ENCODE data around the gene GALNTL6. TPM values are rescaled to one million over a fixed set of nuclear protein-coding genes. Genes with fewer than 3 reads are reported as not detected.
A peak's percentile ranks its signal among the peaks of the same experiment; 100 is the strongest.

GALNTL6 gene
- total and polyA plus RNA-seq, 2 donors (not counting 3 experiments of a cell fraction or from before 2014, with no cell fraction given), result not detected

GRCh38 chr4:172692701-172693100 lies 879.5 kb downstream of the GALNTL6 start:
- BruUV-seq (replicated peaks), result no TSS peak
- FAIRE-seq, result no peak

GRCh38 chr4:172698256-172698655 lies 885.1 kb downstream of the GALNTL6 start:
- Histone ChIP-seq H3K27ac (ENCODE audit: insufficient read depth, low read depth, low read length) (no peak overlapping the region), H3K4me3 (replicated peaks in 1 of 3; ENCODE audit: insufficient read depth in 1 of 3, low read depth in 1 of 3, low read length in 3 of 3) (no peak overlapping the region), H3K9ac (replicated peaks; ENCODE audit: extremely low read depth, insufficient read depth, low read length) (no peak overlapping the region), H3K4me1 (ENCODE audit: control insufficient read depth, extremely low read depth, insufficient read depth, low read length) (no peaks in the 10 kb centered on the region), H4K20me1 (replicated peaks; ENCODE audit: control insufficient read depth, extremely low read depth, insufficient read depth, low read length) (no peaks in the 10 kb centered on the region), H3K79me2 (ENCODE audit: control insufficient read depth, insufficient read depth, low read length) (no peaks in the 10 kb centered on the region), H3K4me2 (ENCODE audit: insufficient read depth, low read length) (no peak overlapping the region), H3K27me3 (ENCODE audit: control insufficient read depth in 2 of 2, insufficient read depth in 2 of 2, low read length in 2 of 2) (no peaks in the 10 kb centered on the region), H3K9me1 (replicated peaks; ENCODE audit: control insufficient read depth, extremely low read depth, insufficient read depth, low read length) (no peaks in the 10 kb centered on the region), H3K36me3 (ENCODE audit: control insufficient read depth in 2 of 2, extremely low read depth in 1 of 2, insufficient read depth in 2 of 2, low read length in 2 of 2) (no peaks in the 10 kb centered on the region), H2AFZ (ENCODE audit: low read depth, low read length) (no peak overlapping the region), H3K9me3 (replicated peaks; ENCODE audit: control insufficient read depth, insufficient read depth, low read length) (peaks cover 4% of the 10 kb centered on the region)
- no peak for DNase-seq (ENCODE audit: low read depth, low spot score)
- POLR2A ChIA-PET, result no interaction called here
- intact Hi-C loops (cut with micrococcal nuclease) (no loop called here), dilution Hi-C loops (cut with MboI; ENCODE audit: extremely low pct_ligation_motif_present, low sequenced_read_pairs) (no loop called here)
- CTCF ChIA-PET, result no interaction called here
- no peak for TF ChIP-seq EZH2 (IDR thresholded peaks at IDR 0.05; ENCODE audit: borderline replicate concordance, low read depth, low read length, severe bottlenecking)
- TF ChIP-seq GATA2 (IDR thresholded peaks at IDR 0.05; ENCODE audit: insufficient read depth, insufficient read length, low read depth, low read length), result no peak
- TF ChIP-seq JUN (IDR thresholded peaks at IDR 0.05; ENCODE audit: borderline replicate concordance, insufficient read depth, insufficient read length, low read depth), result no peak
- no peak for TF ChIP-seq MAX (IDR thresholded peaks at IDR 0.05; ENCODE audit: insufficient read depth, insufficient read length)
- TF ChIP-seq POLR2AphosphoS5 (IDR thresholded peaks at IDR 0.05; ENCODE audit: insufficient read depth, low read depth, low read length), result no peak
- TF ChIP-seq MYC (IDR thresholded peaks at IDR 0.05; ENCODE audit: low read depth, low read length), result no peak
- TF ChIP-seq CTCF (IDR thresholded peaks at IDR 0.05; ENCODE audit: extremely low read depth in 1 of 2, insufficient read depth in 1 of 2, low read depth in 1 of 2, low read length in 2 of 2), result no peak
- TF ChIP-seq POLR2A (IDR thresholded peaks at IDR 0.05; ENCODE audit: low read depth, low read length), result no peak
- no peak for TF ChIP-seq FOS (IDR thresholded peaks at IDR 0.05; ENCODE audit: borderline replicate concordance, insufficient read depth, low read length)
- no TSS peak for BruUV-seq (replicated peaks)
- FAIRE-seq, result no peak

More at GRCh38 chr4:172692701-172693100, 879.5 kb downstream of the GALNTL6 start:
- dilution Hi-C loops (cut with MboI; ENCODE audit: extremely low pct_ligation_motif_present, low sequenced_read_pairs), result no loop called here
- DNase-seq (ENCODE audit: low read depth, low spot score), result no peak
- H3K27me3 ChIP-seq (ENCODE audit: control insufficient read depth in 2 of 2, insufficient read depth in 2 of 2, low read length in 2 of 2), result no peaks in the 10 kb centered on the region
- H2AFZ ChIP-seq (ENCODE audit: low read depth, low read length), result no peak overlapping the region
- no peaks in the 10 kb centered on the region for H3K36me3 ChIP-seq (ENCODE audit: control insufficient read depth in 2 of 2, extremely low read depth in 1 of 2, insufficient read depth in 2 of 2, low read length in 2 of 2)
- H3K9ac ChIP-seq (replicated peaks; ENCODE audit: extremely low read depth, insufficient read depth, low read length), result no peak overlapping the region
- CTCF ChIA-PET, result no interaction called here
- TF ChIP-seq JUN (IDR thresholded peaks at IDR 0.05; ENCODE audit: borderline replicate concordance, insufficient read depth, insufficient read length, low read depth) (peak; percentile 40), POLR2AphosphoS5 (IDR thresholded peaks at IDR 0.05; ENCODE audit: insufficient read depth, low read depth, low read length) (no peak)
- no peaks in the 10 kb centered on the region for H3K4me1 ChIP-seq (ENCODE audit: control insufficient read depth, extremely low read depth, insufficient read depth, low read length)
- H3K9me3 ChIP-seq (replicated peaks; ENCODE audit: control insufficient read depth, insufficient read depth, low read length), result peaks cover 5% of the 10 kb centered on the region
- no peak overlapping the region for H3K4me2 ChIP-seq (ENCODE audit: insufficient read depth, low read length)
- intact Hi-C loops (cut with micrococcal nuclease), result no loop called here
- no peak overlapping the region for H3K27ac ChIP-seq (ENCODE audit: insufficient read depth, low read depth, low read length)
- H4K20me1 ChIP-seq (replicated peaks; ENCODE audit: control insufficient read depth, extremely low read depth, insufficient read depth, low read length), result no peaks in the 10 kb centered on the region
- H3K9me1 ChIP-seq (replicated peaks; ENCODE audit: control insufficient read depth, extremely low read depth, insufficient read depth, low read length), result no peaks in the 10 kb centered on the region
- no peaks in the 10 kb centered on the region for H3K79me2 ChIP-seq (ENCODE audit: control insufficient read depth, insufficient read depth, low read length)
- H3K4me3 ChIP-seq (replicated peaks in 1 of 3; ENCODE audit: insufficient read depth in 1 of 3, low read depth in 1 of 3, low read length in 3 of 3), result no peak overlapping the region
- POLR2A ChIA-PET, result no interaction called here

Measured in endothelial cell of umbilical vein (primary cell).